B cell (primary cell): ENCODE measurements around the gene RAD9A. TPM values are rescaled to one million over a fixed set of nuclear protein-coding genes. Genes with fewer than 3 reads are reported as not detected.
A peak's percentile ranks its signal among the peaks of the same experiment; 100 is the strongest.

Experiments used
- ATAC-seq: fragments of 200-7000 bp; cut with Tn5 transposase; one replicate; pipeline ENCODE4 v1.10.0; 2021; ENCODE audit warnings: low read depth, mild to moderate bottlenecking, moderate number of reproducible peaks, moderate library complexity
- CTCF ChIA-PET: fragments of 350-600 bp; sonication (Branson Sonifier 250); formaldehyde crosslinking; loops from one replicate; lab custom pipeline; 2021; ENCODE audit warnings: antibody characterized with exemption, inconsistent platforms; lab: Charles Lee
- POLR2A ChIA-PET: fragments of 350-600 bp; sonication (Branson Sonifier 250); formaldehyde crosslinking; loops from one replicate; lab custom pipeline; 2021; ENCODE audit warnings: antibody characterized with exemption; lab: Charles Lee
- DNase-seq: peaks from one replicate; pipeline ENCODE4 v3.0.0; 2013
- H2AFZ ChIP-seq: 2 replicates; pipeline ENCODE4 v1.6.1; 2012; ENCODE audit warnings: mild to moderate bottlenecking, low read depth, low read length; ENCODE audit not compliant: insufficient read depth, poor library complexity, severe bottlenecking
- H3K27ac ChIP-seq, 2 donors: 1 replicate in 1 of 2; 2 replicates in 1 of 2; pipeline ENCODE4 v1.5.1; 2012 to 2013; ENCODE audit warnings: low read length in 2 of 2, mild to moderate bottlenecking in 2 of 2, moderate library complexity in 1 of 2
- H3K27me3 ChIP-seq, 4 experiments: fragments of 200-600 bp in 1 of 4; sonication (generic) in 1 of 4; replicated peaks in 1 of 4; 1 replicate in 2 of 4; 2 replicates in 2 of 4; pipeline versions ENCODE4 v1.6.1 to v1.7.0; 2013 to 2016; ENCODE audit warnings: low read length in 3 of 4, mild to moderate bottlenecking in 2 of 4, mixed read lengths in 1 of 4, moderate library complexity in 1 of 4; ENCODE audit not compliant: insufficient read depth in 4 of 4, control insufficient read depth in 3 of 4; ENCODE audit errors: control extremely low read depth in 1 of 4
- H3K36me3 ChIP-seq, 2 experiments: replicated peaks in 1 of 2; 1 replicate in 1 of 2; 2 replicates in 1 of 2; pipeline versions ENCODE4 v1.6.1 to v1.7.1; 2013; ENCODE audit warnings: low read length in 1 of 2; ENCODE audit not compliant: insufficient read depth in 2 of 2, control insufficient read depth in 1 of 2; ENCODE audit errors: control extremely low read depth in 1 of 2, extremely low read depth in 1 of 2
- H3K4me1 ChIP-seq, 2 donors: fragments of 200-600 bp in 1 of 2; sonication (generic) in 1 of 2; 1 replicate in 1 of 2; 2 replicates in 1 of 2; pipeline versions ENCODE4 v1.5.1 to v1.6.1; 2013 to 2017; ENCODE audit warnings: low read length in 2 of 2; ENCODE audit not compliant: control insufficient read depth in 2 of 2, insufficient read depth in 2 of 2
- H3K4me2 ChIP-seq: replicated peaks from 2 replicates; pipeline ENCODE3; 2012; ENCODE audit warnings: mild to moderate bottlenecking, low read depth, low read length; ENCODE audit not compliant: poor library complexity, severe bottlenecking
- H3K4me3 ChIP-seq, 5 experiments: fragments of 200-600 bp in 1 of 5; sonication (generic) in 1 of 5; 1 replicate in 3 of 5; 2 replicates in 2 of 5; pipeline versions ENCODE4 v1.5.1 to v1.7.0; 2011 to 2016; ENCODE audit warnings: low read length in 4 of 5, mild to moderate bottlenecking in 4 of 5, low read depth in 2 of 5, control low read depth in 1 of 5, moderate library complexity in 1 of 5; ENCODE audit not compliant: insufficient read depth in 1 of 5; ENCODE audit errors: control extremely low read depth in 1 of 5, extremely low read depth in 1 of 5
- H3K79me2 ChIP-seq: fragments of 200-600 bp; sonication (generic); one replicate; pipeline ENCODE4 v1.6.0; 2016; ENCODE audit warnings: low read length; ENCODE audit not compliant: control insufficient read depth, insufficient read depth
- H3K9ac ChIP-seq: fragments of 200-600 bp; sonication (generic); 2 replicates; pipeline ENCODE4 v1.6.1; 2017; ENCODE audit warnings: mild to moderate bottlenecking, low read length, moderate library complexity
- H3K9me3 ChIP-seq, 3 donors: one replicate each; pipeline versions ENCODE4 v1.6.1 to v1.7.1; 2013; ENCODE audit warnings: low read length in 2 of 3; ENCODE audit not compliant: control insufficient read depth in 2 of 3, insufficient read depth in 1 of 3; ENCODE audit errors: control extremely low read depth in 1 of 3
- H4K20me1 ChIP-seq: 2 replicates; pipeline ENCODE4 v1.6.0; 2012; ENCODE audit warnings: mild to moderate bottlenecking, low read length; ENCODE audit not compliant: insufficient read depth, control insufficient read depth, poor library complexity, severe bottlenecking
- H3K27ac Mint-ChIP-seq: one replicate; pipeline ENCODE4 v1.8.0; 2021; ENCODE audit warnings: mixed read lengths
- H3K27me3 Mint-ChIP-seq: one replicate; pipeline ENCODE4 v1.8.0; 2021; ENCODE audit warnings: mixed read lengths
- H3K4me1 Mint-ChIP-seq: one replicate; pipeline ENCODE4 v1.8.0; 2021; ENCODE audit warnings: mixed read lengths
- H3K4me3 Mint-ChIP-seq: one replicate; pipeline ENCODE4 v1.8.0; 2021; ENCODE audit warnings: mixed read lengths
- H3K9me3 Mint-ChIP-seq: one replicate; pipeline ENCODE4 v1.8.0; 2022; ENCODE audit warnings: mixed read lengths; ENCODE audit not compliant: insufficient read depth
- EZH2 ChIP-seq: IDR thresholded peaks from 2 replicates; pipeline ENCODE4 v1.6.1; 2012; ENCODE audit warnings: borderline replicate concordance, low read depth, mild to moderate bottlenecking, moderate library complexity, low read length; ENCODE audit not compliant: insufficient read depth, poor library complexity, severe bottlenecking
- WGBS: methylation state at CpG from one replicate; pipeline ENCODE4 v1.1.5; 2013; ENCODE audit warnings: missing lambda C conversion rate; ENCODE audit not compliant: insufficient coverage; 5-methylcytosine and 5-hydroxymethylcytosine counted together
- intact Hi-C: fragments of 100-400 bp; cut with micrococcal nuclease; formaldehyde crosslinking; loops from one replicate; pipeline ENCODE4 v1.10.0; 2022
- polyA plus RNA-seq: library from polyadenylated mRNA; depleted of rRNA; stranded (reverse); fragments of >200 nt; gene quantifications from 2 replicates; pipeline ENCODE4 v1.2.3, GENCODE V29; 2012
- total RNA-seq, 2 donors: library from RNA; stranded (reverse); fragments of 120-200 nt in 1 of 2; gene quantifications; 1 replicate in 1 of 2; 2 replicates in 1 of 2; pipeline versions ENCODE4 v1.2.3 to v1.2.4, GENCODE V29; 2013 to 2022
- TF ChIP-seq, protein P1 (sequence below): fragments of 200-600 bp; IDR thresholded peaks from one replicate; pipeline ENCODE4 v1.8.0; 2022; ENCODE audit warnings: antibody characterized with exemption, mild to moderate bottlenecking

RAD9A gene
- total and polyA plus RNA-seq, 2 donors (not counting 1 experiment from before 2014, with no cell fraction given), result 50.6 to 76.8 TPM

DNA sequence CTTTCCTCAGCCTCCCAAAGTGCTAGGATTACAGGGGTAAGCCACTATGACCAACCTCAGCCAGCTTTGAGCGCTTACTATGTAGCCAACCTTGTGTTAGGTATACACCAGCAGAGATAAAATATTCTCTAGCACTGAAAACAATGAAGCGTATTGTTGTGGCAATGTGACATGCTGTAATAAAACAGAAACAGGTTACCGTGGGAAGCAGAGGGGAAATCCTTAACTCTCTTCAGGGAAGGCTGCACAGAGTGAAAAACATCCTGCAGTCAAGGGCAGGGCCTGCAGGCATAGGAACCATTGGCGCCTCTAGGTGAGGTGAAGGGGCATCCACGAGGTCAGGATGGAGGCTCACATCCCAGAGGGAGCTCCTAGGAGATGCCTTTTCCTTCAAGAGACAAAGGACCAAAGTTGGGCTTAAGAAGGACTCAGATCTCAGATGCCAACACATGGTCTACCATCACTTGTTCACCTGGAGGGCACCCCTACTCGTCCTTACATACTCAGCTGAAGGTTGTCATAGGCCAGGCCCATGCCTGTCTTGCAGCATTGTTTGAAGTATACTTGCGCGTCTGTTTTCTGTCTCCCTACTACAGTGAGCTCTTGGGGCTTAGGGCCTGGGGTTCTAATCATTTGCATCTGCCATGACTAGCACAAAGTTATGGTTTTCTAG, 46.4 kb upstream of the RAD9A start:
- Histone ChIP-seq H3K4me1 (peaks cover 59 to 72% of the 10 kb centered on the region in 2 donors), H4K20me1 (no peaks in the 10 kb centered on the region), H3K9me3 (peaks cover 0 to 4% (median 0%) of the 10 kb centered on the region in 3 donors), H3K27me3 (no peaks in the 10 kb centered on the region), H3K36me3 (no peaks in the 10 kb centered on the region), H3K79me2 (peaks cover 36% of the 10 kb centered on the region), H3K4me3 (no peak overlapping the region), H2AFZ (peak overlapping the region; percentile 24), H3K4me2 (peak overlapping the region; percentile 51), H3K9ac (no peak overlapping the region), H3K27ac (peak overlapping the region; percentile 61 to 84)
- WGBS, result 51% methylated on average over 5 of the region's 8 CpGs
- Mint-ChIP-seq H3K4me3 (peak overlapping the region; percentile 77), H3K9me3 (no peaks in the 10 kb centered on the region), H3K27me3 (no peaks in the 10 kb centered on the region), H3K4me1 (peaks cover 65% of the 10 kb centered on the region), H3K27ac (peak overlapping the region; percentile 88)
- POLR2A ChIA-PET, result interaction anchor here (0.6 to 2.7 kb wide), 12 partner anchors 8 to 112 kb away, joined by 3 to 16 read pairs (median 5); partner anchors contain the start of genes ANKRD13D, CLCF1 and POLD4
- TF ChIP-seq, protein P1, sequence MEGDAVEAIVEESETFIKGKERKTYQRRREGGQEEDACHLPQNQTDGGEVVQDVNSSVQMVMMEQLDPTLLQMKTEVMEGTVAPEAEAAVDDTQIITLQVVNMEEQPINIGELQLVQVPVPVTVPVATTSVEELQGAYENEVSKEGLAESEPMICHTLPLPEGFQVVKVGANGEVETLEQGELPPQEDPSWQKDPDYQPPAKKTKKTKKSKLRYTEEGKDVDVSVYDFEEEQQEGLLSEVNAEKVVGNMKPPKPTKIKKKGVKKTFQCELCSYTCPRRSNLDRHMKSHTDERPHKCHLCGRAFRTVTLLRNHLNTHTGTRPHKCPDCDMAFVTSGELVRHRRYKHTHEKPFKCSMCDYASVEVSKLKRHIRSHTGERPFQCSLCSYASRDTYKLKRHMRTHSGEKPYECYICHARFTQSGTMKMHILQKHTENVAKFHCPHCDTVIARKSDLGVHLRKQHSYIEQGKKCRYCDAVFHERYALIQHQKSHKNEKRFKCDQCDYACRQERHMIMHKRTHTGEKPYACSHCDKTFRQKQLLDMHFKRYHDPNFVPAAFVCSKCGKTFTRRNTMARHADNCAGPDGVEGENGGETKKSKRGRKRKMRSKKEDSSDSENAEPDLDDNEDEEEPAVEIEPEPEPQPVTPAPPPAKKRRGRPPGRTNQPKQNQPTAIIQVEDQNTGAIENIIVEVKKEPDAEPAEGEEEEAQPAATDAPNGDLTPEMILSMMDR, result no peak
- TF ChIP-seq EZH2, result no peak
- ATAC-seq (peak; percentile 49), DNase-seq (peak; percentile 59)
- intact Hi-C loops, result loop anchor here (1.0 to 10.0 kb wide), 2 partner anchors 8 to 231 kb away; partner anchors contain the start of genes KDM2A and POLD4
- CTCF ChIA-PET, result interaction anchor here (0.7 to 39.5 kb wide), 27 partner anchors 10 to 310 kb away, joined by 3 to 2379 read pairs (median 5); partner anchors contain the start of genes ANKRD13D, CLCF1, GRK2 and PITPNM1
